Measurements from ENCODE around the gene USP12. TPM values are rescaled to one million over a fixed set of nuclear protein-coding genes. Genes with fewer than 3 reads are reported as not detected.
A peak's percentile ranks its signal among the peaks of the same experiment; 100 is the strongest.

Gene USP12
- total and polyA plus RNA-seq, 2 experiments from 2014 or later = 18.4 to 39.3 TPM

- no peaks in the 10 kb centered on the region for H3K9me2 ChIP-seq (ENCODE audit: insufficient read depth)
- Mint-ChIP-seq H3K27ac (no peak overlapping the region), H3K9me3 (no peaks in the 10 kb centered on the region; the same call in 2 of the 3 replicates), H3K27me3 (ENCODE audit: insufficient read depth, low read depth, poor library complexity) (peaks cover 2% of the 10 kb centered on the region), H3K4me1 (peaks cover 20% of the 10 kb centered on the region), H3K4me3 (no peak overlapping the region), H3K36me3 (ENCODE audit: low read depth) (no peaks in the 10 kb centered on the region)
- H3K27ac ChIP-seq (ENCODE audit: low read depth) = no peak overlapping the region
- peaks cover 10% of the 10 kb centered on the region; the same call in 1 of the 2 replicates for H3K4me1 ChIP-seq (ENCODE audit: insufficient read depth)
- no peak overlapping the region for H3K4me3 ChIP-seq
- ATAC-seq = no peak
- no peak overlapping the region for H3K4me2 ChIP-seq
- TF ChIP-seq ZNF114 (CRISPR knock-in tag; IDR thresholded peaks at IDR 0.05) (no peak), POLR2AphosphoS5 (IDR thresholded peaks at IDR 0.05; ENCODE audit: low read depth) (no peak), STAT1 (IDR thresholded peaks at IDR 0.05; ENCODE audit: unreplicated experiment) (no peak), ETS1 (IDR thresholded peaks at IDR 0.05) (no peak), EZH2 (IDR thresholded peaks at IDR 0.05; ENCODE audit: low read depth, unreplicated experiment) (no peak), REST (IDR thresholded peaks at IDR 0.05; ENCODE audit: unreplicated experiment) (no peak), CREB1 (CRISPR knock-in tag; IDR thresholded peaks at IDR 0.05; ENCODE audit: low read depth) (no peak), ZNF462 (CRISPR knock-in tag; IDR thresholded peaks at IDR 0.05) (no peak), EZH2phosphoT487 (IDR thresholded peaks at IDR 0.05; ENCODE audit: unreplicated experiment) (no peak), NANOG (IDR thresholded peaks at IDR 0.05; ENCODE audit: borderline replicate concordance) (no peak), ZNF331 (CRISPR knock-in tag; IDR thresholded peaks at IDR 0.05; ENCODE audit: low read depth) (no peak), CTCF (conservative IDR thresholded peaks at IDR 0.05; ENCODE audit: low read depth in 2 of 2) (no peak), JUNB (IDR thresholded peaks at IDR 0.05; ENCODE audit: unreplicated experiment) (no peak)
- no peak for DNase-seq (ENCODE audit: low spot score)
- H2AFZ ChIP-seq = peak overlapping the region; percentile 86
- H3K27me3 ChIP-seq (ENCODE audit: insufficient read depth) = no peaks in the 10 kb centered on the region
- H3K79me2 ChIP-seq (replicated peaks; ENCODE audit: insufficient read depth) = no peaks in the 10 kb centered on the region
- H3K36me3 ChIP-seq (ENCODE audit: insufficient read depth) = no peaks in the 10 kb centered on the region
- H4K20me1 ChIP-seq (replicated peaks; ENCODE audit: insufficient read depth) = no peaks in the 10 kb centered on the region
- no peaks in the 10 kb centered on the region for H3F3A ChIP-seq (replicated peaks; ENCODE audit: low read depth)
These were observed 22.6 kb upstream of the USP12 start for GRCh38 chr13:27194209-27194608.

All from GM23338 (cell line).